NCI-H1694 (cell line): ENCODE results near the gene TSGA10IP.

ENCODE experiments used
- DNase-seq: peaks from one replicate; lab custom pipeline; 2025; lab: John Stamatoyannopoulos, UW

Gene TSGA10IP

DNA sequence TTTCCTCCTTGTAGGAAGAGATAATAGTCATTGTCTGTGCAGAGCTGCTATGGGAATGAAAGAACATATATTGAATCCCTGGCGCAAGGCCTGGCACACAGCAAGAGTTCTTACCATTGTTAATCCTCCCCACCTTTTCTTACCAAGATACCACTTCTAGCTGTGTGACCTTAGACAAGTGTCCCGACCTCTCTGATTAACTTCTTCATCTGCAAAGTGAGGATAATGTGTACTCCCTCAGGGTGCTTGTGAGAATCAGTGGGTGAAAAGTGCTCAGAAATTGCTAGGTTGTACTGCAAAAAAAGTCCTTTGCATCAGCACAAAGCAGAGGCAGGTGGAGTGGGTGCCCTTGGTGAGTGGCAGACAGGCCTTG lies 62.8 kb downstream of the TSGA10IP start:
- no peak for DNase-seq

GRCh38 chr11:66008468-66009101 lies 63.3 kb downstream of the TSGA10IP start:
- peak; percentile 1 for DNase-seq
